ENCODE measurements around the gene TEKT3.

TEKT3 gene

GRCh38 chr17:15284537-15284936 is 56.9 kb downstream of the TEKT3 start:
- no peak overlapping the region for H3K4me2 ChIP-seq (ENCODE audit: low read length)
- no peak overlapping the region for H3K4me3 ChIP-seq (ENCODE audit: low read depth, low read length)
- H3K4me1 ChIP-seq = no peaks in the 10 kb centered on the region
- H3K9ac ChIP-seq = no peak overlapping the region
- no peaks in the 10 kb centered on the region for H3K36me3 ChIP-seq (ENCODE audit: control insufficient read depth, insufficient read depth, low read length)
- no peaks in the 10 kb centered on the region for H3K9me3 ChIP-seq (ENCODE audit: control insufficient read depth, low read length)
- H3K27me3 ChIP-seq (ENCODE audit: control insufficient read depth, insufficient read depth, low read length) = no peaks in the 10 kb centered on the region
- TF ChIP-seq CTCF (IDR thresholded peaks at IDR 0.05) = no peak
- no peak overlapping the region for H3K27ac ChIP-seq
- no peak overlapping the region for H2AFZ ChIP-seq
- no peaks in the 10 kb centered on the region for H3K79me2 ChIP-seq

- no peak overlapping the region for H3K4me3 ChIP-seq (ENCODE audit: low read depth, low read length)
- TF ChIP-seq CTCF (IDR thresholded peaks at IDR 0.05) = no peak
- H3K36me3 ChIP-seq (ENCODE audit: control insufficient read depth, insufficient read depth, low read length) = no peaks in the 10 kb centered on the region
- no peaks in the 10 kb centered on the region for H3K4me1 ChIP-seq
- H3K9ac ChIP-seq = no peak overlapping the region
- no peak overlapping the region for H3K27ac ChIP-seq
- H3K9me3 ChIP-seq (ENCODE audit: control insufficient read depth, low read length) = no peaks in the 10 kb centered on the region
- no peaks in the 10 kb centered on the region for H3K79me2 ChIP-seq
- H3K4me2 ChIP-seq (ENCODE audit: low read length) = no peak overlapping the region
- H2AFZ ChIP-seq = no peak overlapping the region
- H3K27me3 ChIP-seq (ENCODE audit: control insufficient read depth, insufficient read depth, low read length) = no peaks in the 10 kb centered on the region
Observed at GRCh38 chr17:15284107-15284506, 57.3 kb downstream of the TEKT3 start.

GRCh38 chr17:15281909-15282308 is 59.5 kb downstream of the TEKT3 start:
- Histone ChIP-seq H3K79me2 (no peaks in the 10 kb centered on the region), H3K27me3 (ENCODE audit: control insufficient read depth, insufficient read depth, low read length) (no peaks in the 10 kb centered on the region), H3K36me3 (ENCODE audit: control insufficient read depth, insufficient read depth, low read length) (no peaks in the 10 kb centered on the region), H3K4me1 (no peaks in the 10 kb centered on the region), H3K9ac (no peak overlapping the region), H3K9me3 (ENCODE audit: control insufficient read depth, low read length) (no peaks in the 10 kb centered on the region), H3K4me3 (ENCODE audit: low read depth, low read length) (no peak overlapping the region), H3K27ac (no peak overlapping the region), H3K4me2 (ENCODE audit: low read length) (no peak overlapping the region), H2AFZ (no peak overlapping the region)
- TF ChIP-seq CTCF (IDR thresholded peaks at IDR 0.05) = no peak

GRCh38 chr17:15278924-15279477 is 62.4 kb downstream of the TEKT3 start:
- H3K36me3 ChIP-seq (ENCODE audit: control insufficient read depth, insufficient read depth, low read length) = no peaks in the 10 kb centered on the region
- no peak overlapping the region for H3K9ac ChIP-seq
- no peaks in the 10 kb centered on the region for H3K79me2 ChIP-seq
- H3K4me2 ChIP-seq (ENCODE audit: low read length) = no peak overlapping the region
- no peaks in the 10 kb centered on the region for H3K27me3 ChIP-seq (ENCODE audit: control insufficient read depth, insufficient read depth, low read length)
- no peaks in the 10 kb centered on the region for H3K4me1 ChIP-seq
- peak overlapping the region; percentile 51 for H2AFZ ChIP-seq
- no peak overlapping the region for H3K4me3 ChIP-seq (ENCODE audit: low read depth, low read length)
- no peak overlapping the region for H3K27ac ChIP-seq
- no peaks in the 10 kb centered on the region for H3K9me3 ChIP-seq (ENCODE audit: control insufficient read depth, low read length)
- no peak for TF ChIP-seq CTCF (IDR thresholded peaks at IDR 0.05)

- Histone ChIP-seq H3K79me2 (no peaks in the 10 kb centered on the region), H3K4me2 (ENCODE audit: low read length) (no peak overlapping the region), H3K4me1 (no peaks in the 10 kb centered on the region), H3K9ac (no peak overlapping the region), H3K27ac (no peak overlapping the region), H2AFZ (peak overlapping the region; percentile 51), H3K9me3 (ENCODE audit: control insufficient read depth, low read length) (no peaks in the 10 kb centered on the region), H3K36me3 (ENCODE audit: control insufficient read depth, insufficient read depth, low read length) (no peaks in the 10 kb centered on the region), H3K4me3 (ENCODE audit: low read depth, low read length) (no peak overlapping the region), H3K27me3 (ENCODE audit: control insufficient read depth, insufficient read depth, low read length) (no peaks in the 10 kb centered on the region)
- no peak for TF ChIP-seq CTCF (IDR thresholded peaks at IDR 0.05)
Observed at GRCh38 chr17:15278380-15278779, 63.0 kb downstream of the TEKT3 start.
